Tibial nerve (tissue), 3 donors: ENCODE measurements around the gene RAPH1.

Experiments used
- POLR2A ChIP-seq, 2 donors: fragments of 450-650 bp; IDR thresholded peaks; one replicate each; pipeline ENCODE4 v1.6.1; 2017; ENCODE audit warnings: antibody characterized with exemption in 2 of 2, mild to moderate bottlenecking in 2 of 2, moderate library complexity in 2 of 2
- TF ChIP-seq, protein P1 (sequence below), 5 experiments: fragments of 200-600 bp in 3 of 5; fragments of 450-650 bp in 2 of 5; sonication (generic) in 3 of 5; IDR thresholded peaks; one replicate each; pipeline ENCODE4 v1.5.1; 2016 to 2019; ENCODE audit warnings: antibody characterized with exemption in 5 of 5, mild to moderate bottlenecking in 3 of 5, moderate library complexity in 2 of 5

DNA sequence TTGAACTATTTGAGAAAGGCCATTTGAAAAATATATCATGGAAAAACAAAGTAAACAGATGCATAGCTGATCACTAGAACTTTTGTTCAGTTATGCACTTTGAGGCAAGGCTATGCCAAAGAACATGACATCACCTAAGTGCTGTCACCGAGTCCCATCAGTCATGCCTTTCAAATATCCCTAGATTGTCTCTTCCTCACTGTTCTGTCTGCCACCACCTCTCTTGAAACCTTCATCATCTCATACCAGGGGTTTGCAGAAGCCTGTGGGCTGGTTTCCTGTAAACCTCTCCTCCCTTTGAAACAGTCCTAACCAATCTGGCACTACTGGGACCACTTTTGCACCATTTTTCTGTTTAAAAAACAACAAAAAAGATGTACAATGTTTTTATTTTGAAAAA, 12.3 kb upstream of the RAPH1 start:
- TF ChIP-seq, protein P1, sequence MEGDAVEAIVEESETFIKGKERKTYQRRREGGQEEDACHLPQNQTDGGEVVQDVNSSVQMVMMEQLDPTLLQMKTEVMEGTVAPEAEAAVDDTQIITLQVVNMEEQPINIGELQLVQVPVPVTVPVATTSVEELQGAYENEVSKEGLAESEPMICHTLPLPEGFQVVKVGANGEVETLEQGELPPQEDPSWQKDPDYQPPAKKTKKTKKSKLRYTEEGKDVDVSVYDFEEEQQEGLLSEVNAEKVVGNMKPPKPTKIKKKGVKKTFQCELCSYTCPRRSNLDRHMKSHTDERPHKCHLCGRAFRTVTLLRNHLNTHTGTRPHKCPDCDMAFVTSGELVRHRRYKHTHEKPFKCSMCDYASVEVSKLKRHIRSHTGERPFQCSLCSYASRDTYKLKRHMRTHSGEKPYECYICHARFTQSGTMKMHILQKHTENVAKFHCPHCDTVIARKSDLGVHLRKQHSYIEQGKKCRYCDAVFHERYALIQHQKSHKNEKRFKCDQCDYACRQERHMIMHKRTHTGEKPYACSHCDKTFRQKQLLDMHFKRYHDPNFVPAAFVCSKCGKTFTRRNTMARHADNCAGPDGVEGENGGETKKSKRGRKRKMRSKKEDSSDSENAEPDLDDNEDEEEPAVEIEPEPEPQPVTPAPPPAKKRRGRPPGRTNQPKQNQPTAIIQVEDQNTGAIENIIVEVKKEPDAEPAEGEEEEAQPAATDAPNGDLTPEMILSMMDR (IDR thresholded peaks at IDR 0.05) = no peak
- TF ChIP-seq POLR2A (IDR thresholded peaks at IDR 0.05) = no peak
